Suprapubic skin (tissue), 4 donors: ENCODE measurements around the gene OR52M1. TPM values are rescaled to one million over a fixed set of nuclear protein-coding genes. Genes with fewer than 3 reads are reported as not detected.
A peak's percentile ranks its signal among the peaks of the same experiment; 100 is the strongest.

Source experiments
- DNase-seq, 2 donors: peaks; one replicate each; pipeline ENCODE4 v3.0.0-alpha.2; 2019; ENCODE audit warnings: low spot score in 2 of 2
- H3K27ac ChIP-seq: fragments of 200-600 bp; sonication (generic); one replicate; pipeline ENCODE4 v1.5.1; 2019
- H3K27me3 ChIP-seq: fragments of 200-600 bp; sonication (generic); one replicate; pipeline ENCODE4 v1.5.1; 2019
- H3K36me3 ChIP-seq: fragments of 200-600 bp; sonication (generic); one replicate; pipeline ENCODE4 v1.5.1; 2019
- H3K4me1 ChIP-seq: fragments of 200-600 bp; sonication (generic); one replicate; pipeline ENCODE4 v1.5.1; 2019
- H3K4me3 ChIP-seq: fragments of 200-600 bp; sonication (generic); one replicate; pipeline ENCODE4 v1.5.1; 2019; ENCODE audit warnings: mild to moderate bottlenecking
- H3K9me3 ChIP-seq: fragments of 200-600 bp; sonication (generic); one replicate; pipeline ENCODE4 v1.5.1; 2019
- EP300 ChIP-seq: sonication (generic); formaldehyde crosslinking; IDR thresholded peaks from one replicate; pipeline ENCODE4 v1.6.1; 2017; ENCODE audit warnings: antibody characterized with exemption
- POLR2A ChIP-seq, 2 donors: fragments of 450-650 bp; IDR thresholded peaks; one replicate each; pipeline ENCODE4 v1.6.1; 2017; ENCODE audit warnings: antibody characterized with exemption in 2 of 2, mild to moderate bottlenecking in 2 of 2, moderate library complexity in 2 of 2
- POLR2AphosphoS5 ChIP-seq, 3 donors: sonication (generic); formaldehyde crosslinking; IDR thresholded peaks; one replicate each; pipeline ENCODE4 v1.6.1; 2017; ENCODE audit warnings: antibody characterized with exemption in 3 of 3
- WGBS: methylation state at CpG from one replicate; pipeline ENCODE4 v1.1.5; 2018; 5-methylcytosine and 5-hydroxymethylcytosine counted together
- total RNA-seq, 4 donors: library from RNA; depleted of rRNA; stranded (reverse); fragments of >200 nt; gene quantifications; one replicate each; pipeline ENCODE4 v1.1.0, GENCODE V29; 2016
- TF ChIP-seq, protein P1 (sequence below), 2 donors: fragments of 200-600 bp in 1 of 2; fragments of 450-650 bp in 1 of 2; sonication (generic) in 1 of 2; IDR thresholded peaks; one replicate each; pipeline ENCODE4 v1.5.1; 2016 to 2019; ENCODE audit warnings: antibody characterized with exemption in 2 of 2, mild to moderate bottlenecking in 1 of 2, moderate library complexity in 1 of 2

Gene OR52M1
- total RNA-seq, 4 donors from 2014 or later = not detected

- Histone ChIP-seq H3K4me1 (peaks cover under 1% of the 10 kb centered on the region), H3K27me3 (no peaks in the 10 kb centered on the region), H3K9me3 (no peaks in the 10 kb centered on the region), H3K27ac (no peak overlapping the region), H3K4me3 (no peak overlapping the region), H3K36me3 (no peaks in the 10 kb centered on the region)
- WGBS = 79% methylated on average over 3 of the region's 3 CpGs
- DNase-seq = no peak
- TF ChIP-seq, protein P1, sequence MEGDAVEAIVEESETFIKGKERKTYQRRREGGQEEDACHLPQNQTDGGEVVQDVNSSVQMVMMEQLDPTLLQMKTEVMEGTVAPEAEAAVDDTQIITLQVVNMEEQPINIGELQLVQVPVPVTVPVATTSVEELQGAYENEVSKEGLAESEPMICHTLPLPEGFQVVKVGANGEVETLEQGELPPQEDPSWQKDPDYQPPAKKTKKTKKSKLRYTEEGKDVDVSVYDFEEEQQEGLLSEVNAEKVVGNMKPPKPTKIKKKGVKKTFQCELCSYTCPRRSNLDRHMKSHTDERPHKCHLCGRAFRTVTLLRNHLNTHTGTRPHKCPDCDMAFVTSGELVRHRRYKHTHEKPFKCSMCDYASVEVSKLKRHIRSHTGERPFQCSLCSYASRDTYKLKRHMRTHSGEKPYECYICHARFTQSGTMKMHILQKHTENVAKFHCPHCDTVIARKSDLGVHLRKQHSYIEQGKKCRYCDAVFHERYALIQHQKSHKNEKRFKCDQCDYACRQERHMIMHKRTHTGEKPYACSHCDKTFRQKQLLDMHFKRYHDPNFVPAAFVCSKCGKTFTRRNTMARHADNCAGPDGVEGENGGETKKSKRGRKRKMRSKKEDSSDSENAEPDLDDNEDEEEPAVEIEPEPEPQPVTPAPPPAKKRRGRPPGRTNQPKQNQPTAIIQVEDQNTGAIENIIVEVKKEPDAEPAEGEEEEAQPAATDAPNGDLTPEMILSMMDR (IDR thresholded peaks at IDR 0.05) = no peak
- TF ChIP-seq EP300 (no peak), POLR2AphosphoS5 (IDR thresholded peaks at IDR 0.05) (no peak), POLR2A (IDR thresholded peaks at IDR 0.05) (no peak)
Measured at GRCh38 chr11:4565371-4565770, 20.4 kb downstream of the OR52M1 start.

DNA sequence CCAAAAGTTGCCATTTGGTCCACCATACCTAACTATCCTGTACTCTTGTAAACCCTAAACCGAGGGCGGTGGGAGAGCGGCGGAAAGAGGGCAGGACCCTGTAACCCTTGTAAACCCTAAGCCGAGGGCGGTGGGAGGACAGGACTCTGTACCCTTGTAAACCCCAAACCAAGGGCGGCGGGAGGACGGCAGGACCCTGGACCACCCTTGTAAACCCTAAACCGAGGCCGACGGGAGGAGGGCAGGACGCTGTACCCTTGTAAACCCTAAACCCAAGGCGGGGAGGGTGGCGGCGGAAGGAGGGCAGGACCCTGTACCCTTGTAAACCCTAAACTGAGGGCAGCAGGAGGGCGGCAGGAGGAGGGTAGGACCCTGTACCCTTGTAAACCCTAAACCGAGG is 24.1 kb downstream of the OR52M1 start:
- H3K27ac ChIP-seq = no peak overlapping the region
- no peak overlapping the region for H3K4me3 ChIP-seq
- peak in 1 of 2 donors; percentile 48 for DNase-seq
- no peaks in the 10 kb centered on the region for H3K4me1 ChIP-seq
- no peaks in the 10 kb centered on the region for H3K27me3 ChIP-seq
- TF ChIP-seq POLR2A (IDR thresholded peaks at IDR 0.05) = no peak
- no peak for TF ChIP-seq POLR2AphosphoS5 (IDR thresholded peaks at IDR 0.05)
- TF ChIP-seq, protein P1 (IDR thresholded peaks at IDR 0.05) = no peak
- no peak for TF ChIP-seq EP300
- H3K9me3 ChIP-seq = no peaks in the 10 kb centered on the region
- WGBS = 93% methylated on average over 18 of the region's 18 CpGs
- H3K36me3 ChIP-seq = no peaks in the 10 kb centered on the region

DNA sequence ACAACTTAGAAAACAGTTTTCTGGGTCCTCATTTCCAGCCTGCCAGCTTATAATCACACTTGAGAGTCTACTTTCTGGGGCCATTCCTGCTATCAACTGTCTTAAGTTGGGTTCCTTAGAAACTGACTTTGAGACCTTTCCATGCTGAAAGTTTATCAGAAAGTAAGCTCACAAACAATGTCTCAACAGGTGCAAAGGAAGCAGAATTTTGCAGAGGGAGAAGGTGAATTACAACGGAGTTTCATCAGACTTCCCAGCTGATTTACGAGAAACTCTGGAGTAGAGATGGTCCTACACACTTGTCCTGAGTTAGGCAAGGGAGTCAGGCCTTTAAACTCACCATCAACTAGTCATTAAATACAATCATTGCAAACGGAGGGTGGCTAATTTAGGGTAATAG is 31.9 kb downstream of the OR52M1 start:
- no peaks in the 10 kb centered on the region for H3K9me3 ChIP-seq
- TF ChIP-seq POLR2A (IDR thresholded peaks at IDR 0.05) = no peak
- TF ChIP-seq, protein P1 (IDR thresholded peaks at IDR 0.05) = no peak
- TF ChIP-seq POLR2AphosphoS5 (IDR thresholded peaks at IDR 0.05) = no peak
- TF ChIP-seq EP300 = no peak
- no peak overlapping the region for H3K4me3 ChIP-seq
- no peak for DNase-seq
- H3K27me3 ChIP-seq = no peaks in the 10 kb centered on the region
- H3K36me3 ChIP-seq = no peaks in the 10 kb centered on the region
- WGBS = 60% methylated on average over 3 of the region's 3 CpGs
- H3K4me1 ChIP-seq = no peaks in the 10 kb centered on the region
- H3K27ac ChIP-seq = no peak overlapping the region

- no peaks in the 10 kb centered on the region for H3K9me3 ChIP-seq
- no peaks in the 10 kb centered on the region for H3K27me3 ChIP-seq
- no peak overlapping the region for H3K4me3 ChIP-seq
- DNase-seq = no peak
- no peak overlapping the region for H3K27ac ChIP-seq
- no peak for TF ChIP-seq POLR2AphosphoS5 (IDR thresholded peaks at IDR 0.05)
- TF ChIP-seq, protein P1 (IDR thresholded peaks at IDR 0.05) = no peak
- TF ChIP-seq POLR2A (IDR thresholded peaks at IDR 0.05) = no peak
- TF ChIP-seq EP300 = no peak
- 74% methylated on average over 2 of the region's 2 CpGs for WGBS
- H3K36me3 ChIP-seq = no peaks in the 10 kb centered on the region
- H3K4me1 ChIP-seq = no peaks in the 10 kb centered on the region
Measured at GRCh38 chr11:4577761-4578160, 32.8 kb downstream of the OR52M1 start.

DNA sequence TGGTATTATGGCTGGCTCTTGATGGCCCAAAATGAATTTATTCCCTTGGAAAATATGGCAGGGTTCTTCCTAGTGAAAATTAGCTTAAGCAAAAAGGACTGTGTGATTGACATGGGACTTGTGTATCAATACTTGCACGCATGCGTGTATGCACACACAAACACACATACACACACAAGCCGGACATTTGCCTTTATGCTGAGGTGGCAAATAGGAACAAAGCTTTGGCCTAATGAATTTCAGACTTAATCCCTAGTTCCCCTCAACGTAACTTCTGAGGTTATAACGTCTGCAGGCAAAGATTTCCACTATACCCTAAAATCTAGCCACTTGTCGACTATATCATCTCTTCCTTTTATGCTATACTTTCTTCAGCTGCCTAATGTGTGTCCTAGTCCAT is 33.6 kb downstream of the OR52M1 start:
- DNase-seq = no peak
- Histone ChIP-seq H3K4me3 (no peak overlapping the region), H3K4me1 (no peaks in the 10 kb centered on the region), H3K9me3 (no peaks in the 10 kb centered on the region), H3K27ac (no peak overlapping the region), H3K27me3 (no peaks in the 10 kb centered on the region), H3K36me3 (no peaks in the 10 kb centered on the region)
- 92% methylated on average over 6 of the region's 6 CpGs for WGBS
- TF ChIP-seq, protein P1 (IDR thresholded peaks at IDR 0.05) = no peak
- TF ChIP-seq EP300 = no peak
- no peak for TF ChIP-seq POLR2A (IDR thresholded peaks at IDR 0.05)
- no peak for TF ChIP-seq POLR2AphosphoS5 (IDR thresholded peaks at IDR 0.05)
